Upper lobe of left lung (tissue), 6 donors: Measurements from ENCODE around the gene RNF19B. TPM values are rescaled to one million over a fixed set of nuclear protein-coding genes. Genes with fewer than 3 reads are reported as not detected.

ENCODE experiments used
- ATAC-seq, 2 donors: fragments of 200-7000 bp; cut with Tn5 transposase; one replicate each; pipeline ENCODE4 v1.9.1; 2022; ENCODE audit warnings: mild to moderate bottlenecking in 2 of 2, moderate library complexity in 2 of 2; ENCODE audit not compliant: low FRiP score in 2 of 2
- DNase-seq, 2 donors: peaks; one replicate each; pipeline ENCODE4 v3.0.0-alpha.2; 2019 to 2020
- H3K27ac ChIP-seq, 4 donors: fragments of 200-600 bp; sonication (generic); one replicate each; pipeline ENCODE4 v1.5.1; 2016 to 2019
- H3K27me3 ChIP-seq, 4 donors: fragments of 200-600 bp; sonication (generic); one replicate each; pipeline ENCODE4 v1.5.1; 2017 to 2019
- H3K36me3 ChIP-seq, 4 donors: fragments of 200-600 bp; sonication (generic); one replicate each; pipeline ENCODE4 v1.5.1; 2016 to 2019
- H3K4me1 ChIP-seq, 4 donors: fragments of 200-600 bp; sonication (generic); one replicate each; pipeline ENCODE4 v1.5.1; 2018 to 2019
- H3K4me3 ChIP-seq, 4 donors: fragments of 200-600 bp; sonication (generic); one replicate each; pipeline ENCODE4 v1.5.1; 2017 to 2019; ENCODE audit warnings: mild to moderate bottlenecking in 2 of 4, moderate library complexity in 1 of 4
- H3K9me3 ChIP-seq, 4 donors: fragments of 200-600 bp; sonication (generic); one replicate each; pipeline ENCODE4 v1.5.1; 2018 to 2019
- EP300 ChIP-seq, 4 donors: sonication (generic); formaldehyde crosslinking; IDR thresholded peaks; one replicate each; pipeline ENCODE4 v1.5.1; 2017; ENCODE audit warnings: antibody characterized with exemption in 4 of 4, control low read depth in 2 of 4
- POLR2A ChIP-seq, 4 donors: fragments of 450-650 bp; IDR thresholded peaks; one replicate each; pipeline ENCODE4 v1.5.1; 2016 to 2017; ENCODE audit warnings: antibody characterized with exemption in 4 of 4, mild to moderate bottlenecking in 2 of 4
- POLR2AphosphoS5 ChIP-seq, 2 donors: sonication (generic); formaldehyde crosslinking; IDR thresholded peaks; one replicate each; pipeline ENCODE4 v1.5.1; 2017; ENCODE audit warnings: antibody characterized with exemption in 2 of 2
- WGBS, 2 donors: methylation state at CpG; one replicate each; pipeline ENCODE4 v1.1.5; 2017 to 2018; 5-methylcytosine and 5-hydroxymethylcytosine counted together
- total RNA-seq, 6 donors: library from RNA; depleted of rRNA in 4 of 6; stranded (reverse); fragments of >200 nt in 4 of 6; gene quantifications; one replicate each; pipeline versions ENCODE4 v1.1.0 to v1.2.1, GENCODE V29; 2016 to 2021
- TF ChIP-seq, protein P1 (sequence below), 6 experiments: fragments of 450-650 bp in 4 of 6; fragments of 200-600 bp in 2 of 6; sonication (generic) in 2 of 6; IDR thresholded peaks; one replicate each; pipeline ENCODE4 v1.5.1; 2016 to 2019; ENCODE audit warnings: antibody characterized with exemption in 6 of 6
- donor health status: DM: no; HTN: no; CAD: no; lungs with moderate emphysema.
- donor health status: DM: no; HTN: yes; CAD: no; lungs with severe emphysema.

Gene RNF19B
- total RNA-seq, 6 donors from 2014 or later: 28.7 to 44.5 (median 37.4) TPM

DNA sequence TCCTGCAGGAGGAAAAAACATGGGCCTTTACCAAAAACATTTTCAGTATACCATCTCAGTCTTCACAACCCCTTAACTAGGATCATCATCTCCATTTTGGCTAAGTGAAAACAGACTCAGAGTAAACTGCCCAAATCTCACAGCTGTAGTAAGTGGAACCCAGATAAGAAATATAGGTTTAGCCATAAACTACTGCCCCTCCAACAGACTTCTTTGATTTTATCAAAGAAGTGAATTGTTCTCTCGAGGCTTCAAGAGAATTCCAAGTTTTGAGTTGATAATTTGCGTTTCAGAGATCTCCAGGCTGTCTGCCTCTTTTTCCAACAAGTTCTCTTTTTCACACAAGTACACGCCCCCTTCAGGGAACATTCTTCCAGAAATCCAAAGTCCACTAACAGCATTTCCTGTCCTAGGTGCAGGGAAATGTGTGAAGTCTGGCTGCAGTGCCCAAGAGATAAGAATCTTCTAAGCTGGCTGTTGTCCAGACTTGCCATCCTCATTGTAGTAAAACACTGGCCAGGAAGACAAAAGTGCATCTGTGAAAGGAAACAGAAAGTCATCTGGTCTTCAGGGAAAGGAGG is 30.8 kb downstream of the RNF19B start:
- DNase-seq (no peak), ATAC-seq (no peak)
- Histone ChIP-seq H3K4me3 (no peak overlapping the region), H3K27ac (peak overlapping the region in 2 of 4 donors; percentile 63 to 67), H3K27me3 (no peaks in the 10 kb centered on the region), H3K9me3 (no peaks in the 10 kb centered on the region), H3K4me1 (peaks cover 9 to 12% (median 10%) of the 10 kb centered on the region in 4 donors), H3K36me3 (peaks cover 3 to 33% (median 22%) of the 10 kb centered on the region in 4 donors)
- TF ChIP-seq POLR2AphosphoS5 (IDR thresholded peaks at IDR 0.05): peak in 1 of 2 donors; percentile 32
- no peak for TF ChIP-seq EP300 (IDR thresholded peaks at IDR 0.05)
- TF ChIP-seq, protein P1, sequence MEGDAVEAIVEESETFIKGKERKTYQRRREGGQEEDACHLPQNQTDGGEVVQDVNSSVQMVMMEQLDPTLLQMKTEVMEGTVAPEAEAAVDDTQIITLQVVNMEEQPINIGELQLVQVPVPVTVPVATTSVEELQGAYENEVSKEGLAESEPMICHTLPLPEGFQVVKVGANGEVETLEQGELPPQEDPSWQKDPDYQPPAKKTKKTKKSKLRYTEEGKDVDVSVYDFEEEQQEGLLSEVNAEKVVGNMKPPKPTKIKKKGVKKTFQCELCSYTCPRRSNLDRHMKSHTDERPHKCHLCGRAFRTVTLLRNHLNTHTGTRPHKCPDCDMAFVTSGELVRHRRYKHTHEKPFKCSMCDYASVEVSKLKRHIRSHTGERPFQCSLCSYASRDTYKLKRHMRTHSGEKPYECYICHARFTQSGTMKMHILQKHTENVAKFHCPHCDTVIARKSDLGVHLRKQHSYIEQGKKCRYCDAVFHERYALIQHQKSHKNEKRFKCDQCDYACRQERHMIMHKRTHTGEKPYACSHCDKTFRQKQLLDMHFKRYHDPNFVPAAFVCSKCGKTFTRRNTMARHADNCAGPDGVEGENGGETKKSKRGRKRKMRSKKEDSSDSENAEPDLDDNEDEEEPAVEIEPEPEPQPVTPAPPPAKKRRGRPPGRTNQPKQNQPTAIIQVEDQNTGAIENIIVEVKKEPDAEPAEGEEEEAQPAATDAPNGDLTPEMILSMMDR (IDR thresholded peaks at IDR 0.05): peak in 1 of 6 experiments; percentile 3
- TF ChIP-seq POLR2A (IDR thresholded peaks at IDR 0.05): no peak
- WGBS, 2 donors: 39 to 54% methylated on average over 3 of the region's 3 CpGs

DNA sequence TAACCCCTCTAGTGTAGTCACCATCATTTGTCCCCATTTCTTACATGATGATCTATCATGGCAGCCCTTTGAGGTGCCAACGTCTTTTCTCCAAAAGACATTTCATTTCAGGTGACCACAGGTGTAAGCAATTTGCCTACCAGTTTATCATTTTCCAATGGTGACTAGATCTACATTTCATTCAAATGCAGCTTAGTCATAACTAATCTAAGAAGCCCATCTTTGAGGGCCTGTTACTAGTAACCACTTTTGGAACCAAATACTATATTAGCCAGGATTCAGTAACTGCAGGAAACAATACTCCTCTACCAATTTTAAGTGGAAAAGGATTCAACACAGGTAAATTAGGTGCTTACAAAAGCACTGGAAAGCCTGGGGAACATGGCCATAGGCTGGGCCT is 32.8 kb downstream of the RNF19B start:
- no peak overlapping the region for H3K27ac ChIP-seq
- peaks cover 9 to 12% (median 10%) of the 10 kb centered on the region in 4 donors for H3K4me1 ChIP-seq
- DNase-seq: no peak
- no peak overlapping the region for H3K4me3 ChIP-seq
- ATAC-seq: no peak
- 89 to 97% methylated on average over 1 of the region's 1 CpG for WGBS, 2 donors
- H3K36me3 ChIP-seq: peaks cover 0 to 15% (median 12%) of the 10 kb centered on the region in 4 donors
- no peaks in the 10 kb centered on the region for H3K9me3 ChIP-seq
- no peaks in the 10 kb centered on the region for H3K27me3 ChIP-seq
- TF ChIP-seq, protein P1 (IDR thresholded peaks at IDR 0.05): no peak
- TF ChIP-seq EP300 (IDR thresholded peaks at IDR 0.05): no peak
- TF ChIP-seq POLR2A (IDR thresholded peaks at IDR 0.05): no peak
- no peak for TF ChIP-seq POLR2AphosphoS5 (IDR thresholded peaks at IDR 0.05)

DNA sequence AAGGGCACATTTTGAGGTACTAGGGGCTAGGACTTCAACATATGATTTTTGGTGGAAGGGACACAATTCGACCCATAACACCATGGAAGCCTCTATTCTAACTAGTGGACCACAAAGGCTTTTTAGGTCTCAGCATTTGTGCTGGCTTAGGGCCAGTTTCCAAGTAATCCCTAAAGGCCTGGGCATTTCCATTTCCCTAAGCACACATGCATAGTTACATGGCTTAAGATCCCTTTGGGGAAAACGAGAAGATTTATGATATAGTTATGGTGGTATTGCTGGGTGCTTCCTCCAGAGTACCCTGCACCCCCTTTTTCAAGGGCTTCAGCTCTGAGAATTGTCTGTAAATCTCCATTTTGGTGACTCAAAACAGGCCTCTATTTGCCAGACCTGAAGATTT is 35.2 kb downstream of the RNF19B start:
- Histone ChIP-seq H3K4me1 (peaks cover 16 to 27% (median 24%) of the 10 kb centered on the region in 4 donors), H3K36me3 (no peaks in the 10 kb centered on the region), H3K4me3 (no peak overlapping the region), H3K27me3 (peaks cover 0 to 6% (median 2%) of the 10 kb centered on the region in 4 donors), H3K27ac (no peak overlapping the region), H3K9me3 (no peaks in the 10 kb centered on the region)
- TF ChIP-seq, protein P1 (IDR thresholded peaks at IDR 0.05): no peak
- TF ChIP-seq POLR2A (IDR thresholded peaks at IDR 0.05) (no peak), POLR2AphosphoS5 (IDR thresholded peaks at IDR 0.05) (no peak)
- WGBS, 2 donors: 73 to 79% methylated on average over 2 of the region's 2 CpGs
- no peak for ATAC-seq
- DNase-seq: no peak

DNA sequence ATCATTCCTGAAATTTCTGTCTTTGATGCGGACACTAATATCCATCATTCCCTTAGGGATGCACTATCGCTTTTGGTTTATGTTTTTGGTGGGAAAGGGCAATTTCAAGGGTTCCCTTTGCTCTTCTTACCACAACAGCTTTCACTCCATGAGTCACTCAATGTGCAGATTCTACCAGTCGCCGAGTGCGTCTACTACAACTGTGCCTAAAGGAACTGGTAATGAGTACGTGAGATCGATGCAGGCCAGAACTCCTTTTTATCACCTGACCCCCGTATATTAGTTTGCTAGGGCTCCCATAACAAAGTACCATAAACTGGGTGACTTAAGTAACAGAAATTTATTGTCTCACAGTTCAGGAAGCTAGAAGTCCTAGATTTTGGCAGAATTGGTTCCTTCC is 35.9 kb downstream of the RNF19B start:
- 85 to 91% methylated on average over 8 of the region's 8 CpGs for WGBS, 2 donors
- TF ChIP-seq POLR2AphosphoS5 (IDR thresholded peaks at IDR 0.05) (no peak), POLR2A (IDR thresholded peaks at IDR 0.05) (no peak), EP300 (IDR thresholded peaks at IDR 0.05) (no peak)
- TF ChIP-seq, protein P1 (IDR thresholded peaks at IDR 0.05): no peak
- H3K27me3 ChIP-seq: peaks cover 0 to 6% (median 2%) of the 10 kb centered on the region in 4 donors
- H3K27ac ChIP-seq: no peak overlapping the region
- no peak for ATAC-seq
- H3K4me1 ChIP-seq: peaks cover 10 to 23% (median 18%) of the 10 kb centered on the region in 4 donors
- no peak overlapping the region for H3K4me3 ChIP-seq
- no peaks in the 10 kb centered on the region for H3K36me3 ChIP-seq
- DNase-seq: no peak
- no peaks in the 10 kb centered on the region for H3K9me3 ChIP-seq

DNA sequence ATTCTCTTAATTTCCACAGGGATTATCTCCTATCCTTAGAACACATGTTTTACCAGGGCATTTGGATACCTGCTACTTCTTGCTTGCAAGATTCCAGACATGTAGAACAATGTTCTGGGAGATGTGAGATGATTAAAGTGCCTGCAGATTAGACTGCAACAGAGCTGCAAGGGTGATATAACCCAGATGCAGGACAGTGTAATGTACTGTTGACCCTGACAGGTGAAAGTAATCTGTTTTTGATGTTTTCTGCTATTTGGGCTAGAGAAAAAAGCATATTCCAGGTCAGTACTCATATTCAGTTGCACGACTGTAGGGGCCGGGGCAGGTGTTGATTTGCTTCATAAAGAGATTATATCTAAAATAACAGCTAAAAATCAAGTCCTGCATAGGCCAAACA is 36.3 kb downstream of the RNF19B start:
- 96% methylated on average over 2 of the region's 2 CpGs for WGBS, 2 donors
- peaks cover 0 to 6% (median 2%) of the 10 kb centered on the region in 4 donors for H3K27me3 ChIP-seq
- H3K27ac ChIP-seq: no peak overlapping the region
- no peaks in the 10 kb centered on the region for H3K9me3 ChIP-seq
- ATAC-seq (no peak), DNase-seq (no peak)
- TF ChIP-seq POLR2AphosphoS5 (IDR thresholded peaks at IDR 0.05): no peak
- TF ChIP-seq EP300 (IDR thresholded peaks at IDR 0.05): no peak
- no peak for TF ChIP-seq POLR2A (IDR thresholded peaks at IDR 0.05)
- TF ChIP-seq, protein P1 (IDR thresholded peaks at IDR 0.05): no peak
- H3K4me1 ChIP-seq: peaks cover 8 to 18% (median 16%) of the 10 kb centered on the region in 4 donors
- no peaks in the 10 kb centered on the region for H3K36me3 ChIP-seq
- H3K4me3 ChIP-seq: no peak overlapping the region
